SK-N-SH (cell line): ENCODE measurements around the gene CCS. TPM values are rescaled to one million over a fixed set of nuclear protein-coding genes. Genes with fewer than 3 reads are reported as not detected.
"Not testable (repeated sequence)": the region's sequence is repeated elsewhere in the genome, so short reads cannot be mapped to it uniquely, and the experiment has no call there.

Experiments
- CTCF ChIA-PET: fragments of 300-600, 350-600 bp; formaldehyde crosslinking; extraction: SDS; loops from one replicate; lab custom pipeline; 2021; lab: Yijun Ruan, JAX
- POLR2A ChIA-PET: fragments of 350-600 bp; sonication (Branson Sonifier 250); formaldehyde crosslinking; extraction: SDS; loops from one replicate; lab custom pipeline; 2020; ENCODE audit warnings: antibody characterized with exemption, inconsistent platforms; lab: Yijun Ruan, JAX
- DNase-seq: peaks from one replicate; pipeline ENCODE4 v3.0.0; 2012
- H2AFZ ChIP-seq: fragments of 200-600 bp; sonication (generic); 2 replicates; pipeline ENCODE4 v1.8.1; 2016; ENCODE audit warnings: antibody characterized with exemption, mild to moderate bottlenecking, low read depth
- H3F3A ChIP-seq: fragments of 200-600 bp; sonication (generic); replicated peaks from 2 replicates; pipeline ENCODE3; 2016; ENCODE audit warnings: antibody characterized with exemption, mild to moderate bottlenecking; ENCODE audit not compliant: insufficient read depth
- H3K27ac ChIP-seq, 2 experiments: fragments of 200-500 bp in 1 of 2; fragments of 200-600 bp in 1 of 2; sonication (Bioruptor generic) in 1 of 2; sonication (generic), shearing (Covaris generic) in 1 of 2; 2 replicates each; pipeline versions ENCODE4 v1.5.1 to v1.6.1; 2014 to 2016; ENCODE audit warnings: low read depth in 2 of 2, inconsistent platforms in 1 of 2, low read length in 1 of 2, mild to moderate bottlenecking in 1 of 2, mixed read lengths in 1 of 2
- H3K27me3 ChIP-seq: fragments of 200-600 bp; sonication (generic), shearing (Covaris generic); 2 replicates; pipeline ENCODE4 v1.6.1; 2016; ENCODE audit warnings: mixed run types; ENCODE audit not compliant: insufficient read depth
- H3K36me3 ChIP-seq, 2 experiments: fragments of 200-500 bp in 1 of 2; fragments of 200-600 bp in 1 of 2; sonication (Bioruptor generic) in 1 of 2; sonication (generic) in 1 of 2; replicated peaks in 1 of 2; 2 replicates each; pipeline versions ENCODE3 to v1.5.1; 2014 to 2016; ENCODE audit warnings: low read length in 1 of 2, mild to moderate bottlenecking in 1 of 2; ENCODE audit not compliant: insufficient read depth in 2 of 2, control insufficient read depth in 1 of 2
- H3K4me1 ChIP-seq, 2 experiments: fragments of 200-500 bp in 1 of 2; fragments of 200-600 bp in 1 of 2; sonication (Bioruptor generic) in 1 of 2; sonication (generic), shearing (Covaris generic) in 1 of 2; 2 replicates each; pipeline versions ENCODE4 v1.5.1 to v1.6.1; 2014 to 2016; ENCODE audit warnings: low read depth in 1 of 2, low read length in 1 of 2, mixed run types in 1 of 2; ENCODE audit not compliant: insufficient read depth in 2 of 2, control insufficient read depth in 1 of 2
- H3K4me2 ChIP-seq: fragments of 200-600 bp; sonication (generic), shearing (Covaris generic); 2 replicates; pipeline ENCODE4 v1.6.1; 2017; ENCODE audit warnings: mixed run types
- H3K4me3 ChIP-seq, 2 experiments: fragments of 200-500 bp in 1 of 2; fragments of 200-600 bp in 1 of 2; sonication (Bioruptor generic) in 1 of 2; sonication (generic), shearing (Covaris generic) in 1 of 2; 2 replicates each; pipeline versions ENCODE4 v1.5.1 to v1.8.1; 2014 to 2016; ENCODE audit warnings: low read depth in 2 of 2, inconsistent platforms in 1 of 2, low read length in 1 of 2, mild to moderate bottlenecking in 1 of 2, mixed read lengths in 1 of 2, moderate library complexity in 1 of 2
- H3K79me2 ChIP-seq: fragments of 200-600 bp; sonication (generic); 2 replicates; pipeline ENCODE4 v1.8.1; 2017; ENCODE audit warnings: mild to moderate bottlenecking; ENCODE audit not compliant: insufficient read depth
- H3K9ac ChIP-seq: fragments of 200-600 bp; sonication (generic); 2 replicates; pipeline ENCODE4 v1.6.1; 2017; ENCODE audit warnings: mixed run types
- H3K9me2 ChIP-seq: fragments of 200-600 bp; sonication (generic); 2 replicates; pipeline ENCODE4 v1.6.1; 2017; ENCODE audit warnings: mixed run types
- H3K9me3 ChIP-seq: fragments of 200-600 bp; sonication (generic); 2 replicates; pipeline ENCODE4 v1.6.1; 2017; ENCODE audit warnings: mixed run types, mild to moderate bottlenecking, moderate library complexity
- H4K20me1 ChIP-seq: fragments of 200-600 bp; sonication (generic); 2 replicates; pipeline ENCODE4 v1.6.1; 2017; ENCODE audit warnings: mild to moderate bottlenecking, mixed run types; ENCODE audit not compliant: insufficient read depth
- CHD2 ChIP-seq: fragments of 150-350 bp; IDR thresholded peaks from 2 replicates; pipeline ENCODE4 v1.6.1; 2018; ENCODE audit warnings: low read length; ENCODE audit not compliant: partially characterized antibody
- CTCF ChIP-seq: fragments of 200-600 bp; sonication (generic); IDR thresholded peaks from 2 replicates; pipeline ENCODE4 v1.6.1; 2017; ENCODE audit warnings: antibody characterized with exemption, mild to moderate bottlenecking, moderate library complexity
- EZH2phosphoT487 ChIP-seq: fragments of 200-600 bp; sonication (generic); IDR thresholded peaks from 2 replicates; pipeline ENCODE4 v1.6.1; 2017; ENCODE audit warnings: low read depth, mixed run types, mild to moderate bottlenecking, antibody characterized with exemption, moderate library complexity, borderline replicate concordance
- FOSL2 ChIP-seq: IDR thresholded peaks from 2 replicates; pipeline ENCODE4 v1.4.0; 2012; ENCODE audit warnings: low read depth, mild to moderate bottlenecking, moderate library complexity, borderline replicate concordance
- GABPA ChIP-seq: IDR thresholded peaks from 2 replicates; pipeline ENCODE4 v1.4.0; 2012; ENCODE audit warnings: low read depth, mild to moderate bottlenecking
- JUND ChIP-seq: IDR thresholded peaks from 2 replicates; pipeline ENCODE4 v1.4.0; 2012
- MAX ChIP-seq: IDR thresholded peaks from 2 replicates; pipeline ENCODE4 v1.4.0; 2012; ENCODE audit warnings: low read depth
- MXI1 ChIP-seq: IDR thresholded peaks from 2 replicates; pipeline ENCODE4 v1.6.1; 2012; ENCODE audit warnings: mild to moderate bottlenecking, low read depth, low read length, improper control_type of control experiment
- NRF1 ChIP-seq: IDR thresholded peaks from 2 replicates; pipeline ENCODE4 v1.6.1; 2012; ENCODE audit warnings: low read depth, mild to moderate bottlenecking, low read length
- RAD21 ChIP-seq: IDR thresholded peaks from 2 replicates; pipeline ENCODE4 v1.6.1; 2012; ENCODE audit warnings: mild to moderate bottlenecking, low read length
- RCOR1 ChIP-seq: fragments of 150-350 bp; IDR thresholded peaks from 2 replicates; pipeline ENCODE4 v1.6.1; 2017; ENCODE audit warnings: antibody characterized with exemption, low read length
- REST ChIP-seq: IDR thresholded peaks from 2 replicates; pipeline ENCODE4 v1.6.1; 2012; ENCODE audit warnings: mild to moderate bottlenecking, low read depth, low read length, moderate library complexity
- SIN3A ChIP-seq: IDR thresholded peaks from 2 replicates; pipeline ENCODE4 v1.6.1; 2012; ENCODE audit warnings: low read depth, mild to moderate bottlenecking, low read length, moderate library complexity, borderline replicate concordance
- SMC3 ChIP-seq: IDR thresholded peaks from 2 replicates; pipeline ENCODE4 v1.6.1; 2012; ENCODE audit warnings: low read depth, low read length, improper control_type of control experiment
- TEAD4 ChIP-seq: IDR thresholded peaks from 2 replicates; pipeline ENCODE4 v1.4.0; 2012; ENCODE audit warnings: mild to moderate bottlenecking, borderline replicate concordance; ENCODE audit not compliant: insufficient read depth
- USF1 ChIP-seq: IDR thresholded peaks from 2 replicates; pipeline ENCODE4 v1.4.0; 2012; ENCODE audit warnings: low read depth, borderline replicate concordance
- YY1 ChIP-seq: IDR thresholded peaks from 2 replicates; pipeline ENCODE4 v1.4.0; 2012; ENCODE audit warnings: low read depth, mild to moderate bottlenecking
- WGBS: methylation state at CpG from one replicate; pipeline ENCODE4 v1.1.6; 2017; ENCODE audit warnings: low lambda C conversion rate; 5-methylcytosine and 5-hydroxymethylcytosine counted together
- polyA plus RNA-seq, 3 experiments: library from polyadenylated mRNA; depleted of rRNA; stranded (reverse); fragments of >200 nt; gene quantifications; 2 replicates each; pipeline ENCODE4 v1.2.3, GENCODE V29; 2012

Gene CCS
- polyA plus RNA-seq, 1 of the 3 experiments (the other 2 are of a cell fraction), result 56.1 TPM

- CTCF ChIA-PET, result interaction anchor here (1.2 to 5.1 kb wide), 7 partner anchors 8 to 253 kb away, joined by 3 to 30 read pairs (median 4); partner anchors contain the start of genes CCDC87, CCS and RBM4B
- Histone ChIP-seq H3K36me3 (no peaks in the 10 kb centered on the region), H2AFZ (no peak overlapping the region), H3K79me2 (no peaks in the 10 kb centered on the region), H3K9me2 (no peaks in the 10 kb centered on the region), H4K20me1 (no peaks in the 10 kb centered on the region), H3K4me3 (no peak overlapping the region), H3K9me3 (no peaks in the 10 kb centered on the region), H3K4me1 (peaks cover 0 to 2% of the 10 kb centered on the region in 2 experiments; a peak in 1 of 4 replicates), H3K9ac (no peak overlapping the region), H3K27ac (no peak overlapping the region), H3F3A (no peaks in the 10 kb centered on the region), H3K4me2 (no peak overlapping the region), H3K27me3 (no peaks in the 10 kb centered on the region)
- 75% methylated on average over 3 of the region's 3 CpGs for WGBS
- POLR2A ChIA-PET, result interaction anchor here (4.3 kb wide), 1 partner anchor 97 kb away, joined by 21 read pairs; the partner anchor contains the start of gene RBM4B
- TF ChIP-seq GABPA (no peak), CTCF (no peak), EZH2phosphoT487 (no peak), YY1 (no peak), JUND (no peak), NRF1 (no peak), TEAD4 (no peak), REST (no peak), MAX (no peak), FOSL2 (no peak), SIN3A (no peak), SMC3 (no peak), USF1 (no peak), MXI1 (no peak), RAD21 (no peak), RCOR1 (no peak), CHD2 (no peak)
- no peak for DNase-seq
Observed at GRCh38 chr11:66581261-66581660, 11.7 kb upstream of the CCS start.

- H3K27ac ChIP-seq, H3K9ac ChIP-seq, H2AFZ ChIP-seq, H3K4me2 ChIP-seq, H3K36me3 ChIP-seq, H3K4me1 ChIP-seq, H4K20me1 ChIP-seq, H3K27me3 ChIP-seq, H3K79me2 ChIP-seq, H3K4me3 ChIP-seq, POLR2A ChIA-PET, H3K9me2 ChIP-seq, DNase-seq, H3F3A ChIP-seq, H3K9me3 ChIP-seq: not testable (repeated sequence)
- WGBS, result 50% methylated on average over 3 of the region's 3 CpGs
- CTCF ChIA-PET, result interaction anchor here (5.1 kb wide), 1 partner anchor 95 kb away, joined by 30 read pairs; the partner anchor contains the start of gene RBM4B
Observed at GRCh38 chr11:66582565-66583147, 10.3 kb upstream of the CCS start.

GRCh38 chr11:66585447-66585846 lies 7.5 kb upstream of the CCS start:
- H3K4me2 ChIP-seq, H3K9me2 ChIP-seq, H4K20me1 ChIP-seq, H3K27me3 ChIP-seq, H3K27ac ChIP-seq, H3F3A ChIP-seq, POLR2A ChIA-PET, H3K4me3 ChIP-seq, DNase-seq, H3K4me1 ChIP-seq, H3K79me2 ChIP-seq, H3K36me3 ChIP-seq, H2AFZ ChIP-seq, H3K9me3 ChIP-seq, H3K9ac ChIP-seq: not testable (repeated sequence)
- WGBS, result 54% methylated on average over 1 of the region's 1 CpG
- CTCF ChIA-PET, result interaction anchor here (5.1 kb wide), 1 partner anchor 93 kb away, joined by 30 read pairs; the partner anchor contains the start of gene RBM4B
